Raji (cell line): ENCODE data around the gene SMIM14.
A peak's percentile ranks its signal among the peaks of the same experiment; 100 is the strongest.

Experiments used
- POLR2A ChIP-seq: IDR thresholded peaks from 2 replicates; pipeline ENCODE4 v1.6.1; 2011; ENCODE audit warnings: low read depth, low read length, control low read depth; ENCODE audit not compliant: insufficient read depth

Gene SMIM14

DNA sequence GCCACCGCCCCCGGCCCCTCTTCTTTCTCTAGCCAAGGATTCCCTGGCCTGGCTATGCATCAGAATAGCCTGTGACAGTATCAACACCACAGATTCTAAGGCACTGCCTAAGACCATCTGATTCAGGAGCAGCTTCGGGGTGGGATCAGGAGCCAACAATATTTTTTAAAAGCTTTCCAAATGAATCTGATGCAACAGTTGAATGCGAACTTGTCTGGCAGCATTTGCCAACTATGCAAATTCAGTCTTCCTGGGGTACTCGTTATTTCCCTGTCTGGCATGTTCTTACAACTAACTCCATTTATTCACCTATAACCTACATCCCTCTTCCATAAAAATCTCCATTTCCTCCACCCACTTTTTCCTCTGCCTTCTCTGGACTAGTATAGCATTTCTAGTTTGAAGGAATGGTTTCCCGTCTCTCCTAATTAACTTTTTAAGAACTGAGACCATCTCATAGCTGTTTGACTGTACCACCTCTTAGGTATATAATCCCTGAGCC is 75.3 kb downstream of the SMIM14 start:
- no peak for TF ChIP-seq POLR2A

DNA sequence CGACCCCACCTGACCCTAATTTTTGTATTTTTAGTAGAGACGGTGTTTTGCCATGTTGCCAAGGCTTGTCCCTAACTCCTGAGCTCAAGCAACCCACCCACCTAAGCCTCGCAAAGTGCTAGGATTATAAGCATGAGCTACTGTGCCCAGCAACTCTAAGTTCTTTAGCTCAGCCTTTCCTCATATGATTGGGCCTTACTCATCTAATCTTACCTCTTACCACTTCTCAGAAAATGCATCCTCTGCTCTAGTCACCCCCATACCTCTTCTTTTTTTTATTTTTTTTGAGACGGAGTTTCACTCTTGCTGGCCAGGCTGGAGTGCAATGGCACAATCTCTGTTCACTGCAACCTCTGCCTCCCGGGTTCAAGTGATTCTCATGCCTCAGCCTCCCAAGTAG is 75.9 kb downstream of the SMIM14 start:
- no peak for TF ChIP-seq POLR2A

DNA sequence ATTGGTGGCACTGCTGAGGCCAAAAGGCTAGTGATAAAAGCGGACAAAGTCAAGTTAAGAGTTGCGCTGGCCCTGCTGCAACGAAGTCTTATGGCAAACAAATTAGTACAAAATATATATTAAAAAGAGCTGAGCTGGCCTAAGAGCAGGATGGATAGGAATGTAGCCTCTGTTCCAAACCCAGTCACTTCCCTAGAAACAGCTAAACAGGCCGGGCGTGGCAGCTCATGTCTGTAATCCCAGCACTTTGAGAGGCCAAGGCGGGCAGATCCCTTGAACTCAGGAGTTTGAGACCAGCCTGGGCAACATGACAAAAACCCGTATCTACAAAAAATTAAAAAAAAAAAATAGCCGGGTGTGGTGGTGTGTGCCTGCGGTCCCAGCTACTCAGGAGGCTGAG is 79.0 kb downstream of the SMIM14 start:
- no peak for TF ChIP-seq POLR2A

DNA sequence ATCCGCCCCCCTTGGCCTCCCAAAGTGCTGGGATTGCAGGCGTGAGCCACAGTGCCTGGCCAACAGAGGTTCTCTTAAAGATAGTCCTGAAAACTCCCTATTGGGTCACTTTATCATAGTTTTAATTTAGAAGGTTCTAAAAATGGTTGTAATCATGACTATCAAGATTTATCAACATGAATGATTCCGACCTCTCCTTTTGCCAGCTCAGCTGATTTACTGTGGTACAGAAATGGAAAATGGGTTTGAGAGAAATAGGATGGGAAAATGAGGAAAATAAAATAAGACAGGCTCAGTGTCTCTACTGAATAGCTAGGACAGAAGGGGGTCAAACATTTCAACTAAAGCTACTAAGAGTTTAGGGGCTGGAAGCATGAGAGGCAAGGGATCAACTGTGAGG is 83.2 kb downstream of the SMIM14 start:
- no peak for TF ChIP-seq POLR2A

DNA sequence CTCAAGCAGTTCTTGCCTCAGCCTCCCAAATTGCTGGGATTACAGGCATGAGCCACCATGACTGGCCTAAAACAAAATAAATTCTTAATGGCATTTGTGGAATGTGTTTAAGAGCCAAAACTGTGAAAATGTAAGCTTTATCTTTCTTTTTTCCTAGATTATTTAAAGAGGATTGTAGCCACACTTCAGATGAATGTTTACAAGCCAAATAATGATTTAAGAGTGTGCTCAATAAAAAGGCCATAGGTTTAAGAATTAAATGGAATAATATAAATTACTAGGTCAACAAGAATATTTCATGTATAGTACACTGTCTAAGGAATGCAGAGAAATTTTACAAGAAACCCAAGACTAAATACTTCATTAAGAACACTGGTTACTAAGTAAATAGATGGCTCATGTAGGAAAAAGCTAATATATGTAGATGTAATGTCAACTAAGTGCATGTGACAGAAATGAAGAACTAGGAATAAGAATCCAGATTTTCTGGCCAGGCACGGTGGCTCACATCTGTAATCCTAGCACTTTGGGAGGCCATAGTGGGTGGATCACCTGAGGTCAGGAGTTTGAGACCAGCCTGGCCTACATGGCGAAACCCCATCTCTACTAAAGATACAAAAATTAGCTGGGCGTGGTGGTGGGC is 90.1 kb downstream of the SMIM14 start:
- no peak for TF ChIP-seq POLR2A

DNA sequence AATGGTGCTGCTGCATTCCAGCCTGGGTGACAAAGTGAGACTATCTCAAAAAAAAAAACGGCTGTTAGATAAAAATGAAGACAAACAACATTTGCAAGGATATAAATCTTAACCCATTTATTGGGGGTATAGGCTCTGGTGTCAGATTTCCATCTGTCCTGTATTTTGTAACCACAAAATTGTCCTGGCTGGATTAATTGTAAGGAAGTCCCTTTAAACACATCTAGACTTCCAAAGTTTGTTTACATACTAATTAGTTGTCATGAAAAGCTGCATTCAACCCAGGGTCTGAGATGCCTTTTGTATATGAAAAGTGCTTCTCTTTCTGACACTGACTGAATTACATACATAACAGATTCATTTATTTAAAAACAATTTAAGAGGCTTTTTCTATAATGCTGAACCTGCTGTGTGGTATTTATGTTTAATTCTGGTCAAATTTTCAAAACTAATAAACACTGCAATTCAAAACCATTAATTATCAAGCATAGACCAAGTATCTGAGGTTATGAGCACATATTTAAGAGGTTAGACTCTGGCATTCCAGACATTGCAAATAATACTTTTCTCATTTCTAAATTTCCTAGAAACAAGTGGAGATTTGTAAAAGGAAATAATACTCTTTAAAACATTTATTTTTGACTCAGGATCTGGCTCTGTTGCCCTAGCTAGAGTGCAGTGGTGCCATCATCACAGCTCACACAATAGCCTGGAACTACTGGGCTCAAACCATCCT is 93.9 kb downstream of the SMIM14 start:
- TF ChIP-seq POLR2A: no peak

DNA sequence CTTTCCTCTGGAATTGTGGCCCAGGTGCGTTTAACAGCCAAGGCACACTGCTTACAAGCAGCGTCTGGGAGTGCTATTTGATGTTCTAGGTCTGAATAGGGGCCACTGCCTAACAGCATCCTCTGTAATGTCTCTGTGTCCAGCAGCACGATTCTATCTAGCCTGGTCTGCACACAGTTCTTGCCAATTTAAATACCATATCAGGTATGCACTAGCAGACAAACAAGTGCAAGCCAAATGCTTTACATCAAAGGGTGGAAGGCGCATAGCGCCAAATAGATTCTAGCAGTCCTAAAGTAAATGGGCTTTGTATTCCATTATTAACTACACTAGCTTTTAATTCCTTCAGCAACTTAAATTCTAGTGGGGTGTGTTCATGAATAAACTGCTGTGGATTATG is 95.6 kb downstream of the SMIM14 start:
- no peak for TF ChIP-seq POLR2A

DNA sequence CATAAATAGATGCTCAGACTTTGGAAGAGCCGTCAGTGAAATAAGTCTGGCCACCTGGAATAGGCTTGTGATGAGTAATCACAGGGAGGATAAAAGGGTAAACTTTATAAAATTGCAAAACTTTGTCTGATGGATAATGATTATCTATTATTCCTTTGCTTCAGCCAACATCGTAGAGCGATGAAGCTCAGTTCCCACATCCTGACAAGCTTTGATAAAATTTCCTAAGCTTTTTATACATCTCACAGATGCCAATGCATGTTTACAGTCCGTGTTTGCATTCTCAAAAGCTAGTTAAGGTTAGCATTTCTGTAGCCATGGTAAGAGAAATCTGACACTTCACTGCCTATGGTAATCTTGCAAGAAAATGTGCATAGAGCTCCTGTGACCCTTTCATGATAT is 96.1 kb downstream of the SMIM14 start:
- no peak for TF ChIP-seq POLR2A

DNA sequence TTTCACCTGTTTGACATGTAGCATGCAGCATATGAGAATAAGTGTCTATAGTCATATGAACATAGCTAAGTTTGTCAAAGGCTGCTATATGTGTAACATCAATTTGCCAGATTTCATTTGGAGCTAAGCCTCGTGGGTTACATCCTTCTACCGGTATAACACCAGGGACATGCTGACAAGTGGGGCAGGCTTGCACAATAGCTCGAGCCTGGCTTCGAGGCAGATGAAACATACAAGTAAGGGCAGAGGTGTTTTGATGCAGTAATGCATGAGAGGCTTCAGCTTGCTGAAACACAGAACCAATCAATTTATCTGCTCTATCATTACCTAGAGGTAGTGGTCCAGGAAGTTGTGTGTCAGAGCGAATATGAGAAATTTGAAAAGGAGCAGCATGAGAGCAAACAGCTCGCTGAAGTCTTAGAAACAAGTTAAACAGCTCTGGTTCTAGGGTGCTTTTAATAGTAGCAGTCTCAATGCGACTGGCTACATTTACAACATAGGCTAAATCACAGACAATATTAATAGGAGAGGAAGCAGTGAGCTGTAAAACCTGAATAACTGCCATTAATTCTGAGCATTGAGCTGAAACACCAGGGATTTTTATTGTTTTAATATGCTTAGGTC is 96.6 kb downstream of the SMIM14 start:
- no peak for TF ChIP-seq POLR2A

DNA sequence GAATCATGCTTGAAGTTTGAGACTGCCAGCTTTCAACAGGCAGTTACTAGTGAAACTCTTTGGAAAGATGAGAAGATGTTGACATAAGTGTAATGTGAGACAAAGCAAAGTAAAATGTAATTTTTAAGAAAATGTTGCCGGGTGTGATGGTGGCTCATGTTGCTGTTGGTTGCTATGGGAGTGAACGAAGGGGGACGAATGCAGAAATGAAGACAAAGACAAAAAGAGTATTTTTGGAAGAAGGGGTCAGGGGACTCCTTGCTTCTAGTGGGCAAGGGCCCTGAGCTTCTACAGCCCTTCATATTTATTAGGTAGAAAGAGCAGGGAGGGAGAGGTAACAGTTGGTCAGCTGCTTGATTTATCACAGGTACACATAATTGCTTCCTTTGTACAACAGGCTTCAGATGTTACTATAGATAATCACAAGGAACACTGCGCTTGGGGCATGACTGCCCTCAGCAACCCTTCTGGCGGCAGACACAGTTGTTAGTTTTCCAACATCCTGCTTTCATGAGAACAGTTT is 99.5 kb downstream of the SMIM14 start:
- no peak for TF ChIP-seq POLR2A

DNA sequence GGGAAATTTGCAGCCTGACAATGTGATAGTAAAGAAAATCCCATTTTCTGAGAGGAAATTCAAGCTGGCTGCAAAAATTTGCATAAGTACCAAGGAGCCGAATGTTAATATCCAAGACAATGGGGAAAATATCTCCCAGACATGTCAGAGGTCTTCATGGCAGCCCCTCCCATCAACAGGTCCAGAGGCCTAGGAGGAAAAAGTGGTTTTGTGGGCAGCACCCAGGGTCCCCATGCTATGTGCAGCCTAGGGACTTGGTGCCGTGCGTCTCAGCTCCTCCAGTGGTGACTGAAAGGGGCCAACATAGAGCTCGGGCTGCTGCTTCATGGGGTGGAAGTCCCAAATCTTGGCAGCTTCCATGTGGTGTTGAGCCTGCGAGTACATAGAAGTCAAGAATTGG is 105.1 kb downstream of the SMIM14 start:
- no peak for TF ChIP-seq POLR2A

DNA sequence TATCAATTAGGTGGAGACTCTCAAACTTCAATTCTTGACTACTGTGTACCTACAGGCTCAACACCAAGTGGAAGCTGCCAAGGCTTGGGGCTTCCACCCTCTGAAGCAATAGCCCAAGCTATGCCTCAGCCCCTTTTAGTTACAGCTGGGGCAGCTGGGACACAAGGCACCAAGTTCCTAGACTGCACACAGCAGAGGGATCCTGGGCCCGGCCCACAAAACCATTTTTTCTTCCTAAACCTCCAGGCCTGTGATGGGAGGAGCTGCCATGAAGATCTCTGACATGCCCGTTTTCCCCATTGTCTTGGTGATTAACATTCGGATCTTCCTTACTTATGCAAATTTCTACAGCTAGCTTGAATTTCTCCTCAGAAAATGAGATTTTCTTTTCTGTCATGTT is 108.0 kb downstream of the SMIM14 start:
- TF ChIP-seq POLR2A: no peak

DNA sequence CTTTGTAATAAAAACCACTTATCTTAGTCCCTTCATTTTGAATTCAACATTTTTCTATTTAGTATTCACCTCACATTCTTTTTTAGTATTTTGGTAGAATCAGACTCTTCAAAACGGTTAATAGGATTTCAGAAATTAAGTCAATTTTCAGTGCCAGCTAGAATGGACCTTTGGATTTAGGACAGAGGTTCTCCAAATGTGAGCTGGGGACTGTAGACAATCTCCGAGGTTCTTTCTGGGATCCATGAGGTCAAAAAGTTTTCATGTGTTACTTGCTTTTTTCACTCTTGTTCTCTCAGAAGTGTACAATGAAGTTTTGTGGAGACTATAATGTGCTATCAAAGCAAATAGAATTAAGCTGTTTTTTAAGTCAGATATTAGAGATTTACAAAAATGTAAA is 109.1 kb downstream of the SMIM14 start:
- TF ChIP-seq POLR2A: no peak

DNA sequence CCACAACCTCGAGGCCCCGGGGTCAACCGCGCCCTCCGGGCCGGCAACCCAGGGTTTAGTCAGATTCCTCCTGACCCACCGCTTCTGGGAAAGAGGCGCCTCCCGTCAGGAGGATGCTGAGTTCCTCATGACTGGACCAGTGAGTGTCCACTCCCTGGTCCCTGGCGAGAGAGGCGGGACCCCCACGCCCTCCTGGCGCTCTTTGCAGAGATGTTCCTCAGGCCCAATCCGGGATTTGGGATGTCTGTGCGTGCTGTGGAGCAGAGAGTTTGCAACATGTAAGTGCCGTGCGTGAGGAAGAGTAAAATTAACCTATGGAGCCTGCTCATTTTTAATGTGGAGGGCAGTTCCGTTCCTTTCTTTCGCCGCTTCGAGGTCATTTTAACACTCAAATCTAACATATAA is 110.6 kb downstream of the SMIM14 start:
- TF ChIP-seq POLR2A: no peak

DNA sequence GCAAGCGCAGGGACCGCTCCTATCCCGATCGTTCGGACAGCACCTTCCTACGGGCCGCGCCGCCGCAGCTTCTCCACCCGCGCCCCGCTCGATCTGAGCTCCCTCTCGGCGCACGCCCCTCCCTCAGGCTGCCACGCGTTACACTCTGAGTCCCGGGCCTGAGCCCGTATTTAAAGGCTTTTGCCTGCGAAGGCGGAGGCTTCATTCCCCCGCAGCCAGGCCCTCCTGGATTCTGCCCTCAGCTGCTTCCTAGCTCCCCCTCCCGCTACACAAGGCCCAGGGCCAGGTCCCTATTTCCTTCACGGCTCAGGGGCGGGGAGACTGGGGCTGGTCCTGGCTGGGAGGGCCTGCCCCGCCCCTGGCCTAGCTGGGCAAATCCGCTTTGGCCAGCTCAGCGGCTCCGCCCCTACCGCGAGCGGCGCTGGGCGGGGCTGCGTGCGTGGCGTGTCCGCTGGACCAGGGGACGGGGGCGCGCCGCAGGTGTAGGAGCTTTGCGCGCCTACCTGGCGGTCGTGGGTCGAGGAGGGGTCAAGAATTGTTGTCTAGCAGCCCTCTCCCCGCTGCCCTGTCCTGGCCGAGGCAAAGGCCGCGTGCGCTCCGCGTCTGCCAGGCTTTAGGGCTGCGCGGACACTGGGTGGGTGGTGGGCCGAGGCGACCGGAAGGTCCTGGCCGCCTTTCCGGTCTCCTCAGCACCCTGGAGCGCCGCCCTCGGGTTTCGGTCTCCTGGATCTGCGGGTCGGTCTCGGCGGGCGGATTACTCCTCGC is 111.2 kb downstream of the SMIM14 start, which contains the start of gene UGDH:
UGDH (minus strand) TSS at position 144 of the 765 bp plus-strand sequence. CDS start 5,927 bp downstream, outside the sequence.
- TF ChIP-seq POLR2A: peak; percentile 91
